Measurements from ENCODE around the gene ABHD16B.

ABHD16B gene

DNA sequence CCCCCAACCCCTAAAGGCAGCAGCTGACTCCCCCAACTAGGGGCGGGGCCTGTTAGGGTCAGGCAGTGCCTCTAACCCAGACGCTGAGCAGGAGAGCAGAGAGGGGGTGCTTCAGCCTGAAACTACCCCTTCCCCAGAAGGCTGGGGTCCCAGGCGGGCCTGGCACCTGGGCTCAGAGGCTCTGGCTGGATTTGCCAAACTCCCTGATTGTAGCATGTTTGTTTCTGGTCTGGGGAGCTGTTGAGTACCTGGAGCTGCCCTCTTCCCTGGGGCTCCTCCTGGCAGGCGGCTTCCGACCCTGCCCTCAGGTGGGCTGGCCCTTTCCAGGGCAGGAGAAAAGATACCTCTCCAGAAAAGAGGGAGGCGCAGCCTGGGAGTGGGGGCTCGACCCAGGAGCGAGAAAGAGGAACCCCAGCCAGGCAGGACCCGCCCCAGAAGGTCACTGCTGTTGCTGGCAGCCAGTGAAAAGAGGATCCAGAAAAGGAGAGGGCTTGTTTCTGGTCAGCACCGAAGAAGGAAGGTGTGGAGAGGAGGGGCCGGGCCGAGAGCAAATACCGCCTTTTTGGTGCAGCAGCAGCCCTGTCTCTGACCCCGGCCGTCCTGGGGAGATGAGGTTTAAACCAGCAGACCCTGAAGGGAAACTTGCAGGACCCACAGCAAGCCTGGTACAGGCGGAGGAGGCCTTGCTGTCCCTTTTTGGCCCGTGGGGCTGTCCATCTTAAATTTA, 810 bp upstream of the ABHD16B start:
- TF ChIP-seq ZNF70 (CRISPR knock-in tag; IDR thresholded peaks at IDR 0.05): no peak
- no peak for TF ChIP-seq ESRRG (CRISPR knock-in tag; IDR thresholded peaks at IDR 0.05)
- TF ChIP-seq OSR1 (CRISPR knock-in tag; IDR thresholded peaks at IDR 0.05): no peak
- TF ChIP-seq, protein P1, sequence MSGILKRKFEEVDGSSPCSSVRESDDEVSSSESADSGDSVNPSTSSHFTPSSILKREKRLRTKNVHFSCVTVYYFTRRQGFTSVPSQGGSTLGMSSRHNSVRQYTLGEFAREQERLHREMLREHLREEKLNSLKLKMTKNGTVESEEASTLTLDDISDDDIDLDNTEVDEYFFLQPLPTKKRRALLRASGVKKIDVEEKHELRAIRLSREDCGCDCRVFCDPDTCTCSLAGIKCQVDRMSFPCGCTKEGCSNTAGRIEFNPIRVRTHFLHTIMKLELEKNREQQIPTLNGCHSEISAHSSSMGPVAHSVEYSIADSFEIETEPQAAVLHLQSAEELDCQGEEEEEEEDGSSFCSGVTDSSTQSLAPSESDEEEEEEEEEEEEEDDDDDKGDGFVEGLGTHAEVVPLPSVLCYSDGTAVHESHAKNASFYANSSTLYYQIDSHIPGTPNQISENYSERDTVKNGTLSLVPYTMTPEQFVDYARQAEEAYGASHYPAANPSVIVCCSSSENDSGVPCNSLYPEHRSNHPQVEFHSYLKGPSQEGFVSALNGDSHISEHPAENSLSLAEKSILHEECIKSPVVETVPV (CRISPR knock-in tag; IDR thresholded peaks at IDR 0.05): no peak
- no peak for TF ChIP-seq CSDC2 (CRISPR knock-in tag; IDR thresholded peaks at IDR 0.05)
- no peak for TF ChIP-seq ISL1 (CRISPR knock-in tag; IDR thresholded peaks at IDR 0.05)
- no peak for TF ChIP-seq TOX (CRISPR knock-in tag; IDR thresholded peaks at IDR 0.05; ENCODE audit: borderline replicate concordance)
- TF ChIP-seq, protein P2, sequence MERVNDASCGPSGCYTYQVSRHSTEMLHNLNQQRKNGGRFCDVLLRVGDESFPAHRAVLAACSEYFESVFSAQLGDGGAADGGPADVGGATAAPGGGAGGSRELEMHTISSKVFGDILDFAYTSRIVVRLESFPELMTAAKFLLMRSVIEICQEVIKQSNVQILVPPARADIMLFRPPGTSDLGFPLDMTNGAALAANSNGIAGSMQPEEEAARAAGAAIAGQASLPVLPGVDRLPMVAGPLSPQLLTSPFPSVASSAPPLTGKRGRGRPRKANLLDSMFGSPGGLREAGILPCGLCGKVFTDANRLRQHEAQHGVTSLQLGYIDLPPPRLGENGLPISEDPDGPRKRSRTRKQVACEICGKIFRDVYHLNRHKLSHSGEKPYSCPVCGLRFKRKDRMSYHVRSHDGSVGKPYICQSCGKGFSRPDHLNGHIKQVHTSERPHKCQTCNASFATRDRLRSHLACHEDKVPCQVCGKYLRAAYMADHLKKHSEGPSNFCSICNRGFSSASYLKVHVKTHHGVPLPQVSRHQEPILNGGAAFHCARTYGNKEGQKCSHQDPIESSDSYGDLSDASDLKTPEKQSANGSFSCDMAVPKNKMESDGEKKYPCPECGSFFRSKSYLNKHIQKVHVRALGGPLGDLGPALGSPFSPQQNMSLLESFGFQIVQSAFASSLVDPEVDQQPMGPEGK (CRISPR knock-in tag; IDR thresholded peaks at IDR 0.05; ENCODE audit: borderline replicate concordance): no peak
- TF ChIP-seq PPARA (CRISPR knock-in tag; IDR thresholded peaks at IDR 0.05; ENCODE audit: borderline replicate concordance): no peak
- TF ChIP-seq, protein P3, sequence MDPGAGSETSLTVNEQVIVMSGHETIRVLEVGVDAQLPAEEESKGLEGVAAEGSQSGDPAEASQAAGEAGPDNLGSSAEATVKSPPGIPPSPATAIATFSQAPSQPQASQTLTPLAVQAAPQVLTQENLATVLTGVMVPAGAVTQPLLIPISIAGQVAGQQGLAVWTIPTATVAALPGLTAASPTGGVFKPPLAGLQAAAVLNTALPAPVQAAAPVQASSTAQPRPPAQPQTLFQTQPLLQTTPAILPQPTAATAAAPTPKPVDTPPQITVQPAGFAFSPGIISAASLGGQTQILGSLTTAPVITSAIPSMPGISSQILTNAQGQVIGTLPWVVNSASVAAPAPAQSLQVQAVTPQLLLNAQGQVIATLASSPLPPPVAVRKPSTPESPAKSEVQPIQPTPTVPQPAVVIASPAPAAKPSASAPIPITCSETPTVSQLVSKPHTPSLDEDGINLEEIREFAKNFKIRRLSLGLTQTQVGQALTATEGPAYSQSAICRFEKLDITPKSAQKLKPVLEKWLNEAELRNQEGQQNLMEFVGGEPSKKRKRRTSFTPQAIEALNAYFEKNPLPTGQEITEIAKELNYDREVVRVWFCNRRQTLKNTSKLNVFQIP (CRISPR knock-in tag; IDR thresholded peaks at IDR 0.05; ENCODE audit: borderline replicate concordance, low read depth): no peak
- ATAC-seq: no peak

DNA sequence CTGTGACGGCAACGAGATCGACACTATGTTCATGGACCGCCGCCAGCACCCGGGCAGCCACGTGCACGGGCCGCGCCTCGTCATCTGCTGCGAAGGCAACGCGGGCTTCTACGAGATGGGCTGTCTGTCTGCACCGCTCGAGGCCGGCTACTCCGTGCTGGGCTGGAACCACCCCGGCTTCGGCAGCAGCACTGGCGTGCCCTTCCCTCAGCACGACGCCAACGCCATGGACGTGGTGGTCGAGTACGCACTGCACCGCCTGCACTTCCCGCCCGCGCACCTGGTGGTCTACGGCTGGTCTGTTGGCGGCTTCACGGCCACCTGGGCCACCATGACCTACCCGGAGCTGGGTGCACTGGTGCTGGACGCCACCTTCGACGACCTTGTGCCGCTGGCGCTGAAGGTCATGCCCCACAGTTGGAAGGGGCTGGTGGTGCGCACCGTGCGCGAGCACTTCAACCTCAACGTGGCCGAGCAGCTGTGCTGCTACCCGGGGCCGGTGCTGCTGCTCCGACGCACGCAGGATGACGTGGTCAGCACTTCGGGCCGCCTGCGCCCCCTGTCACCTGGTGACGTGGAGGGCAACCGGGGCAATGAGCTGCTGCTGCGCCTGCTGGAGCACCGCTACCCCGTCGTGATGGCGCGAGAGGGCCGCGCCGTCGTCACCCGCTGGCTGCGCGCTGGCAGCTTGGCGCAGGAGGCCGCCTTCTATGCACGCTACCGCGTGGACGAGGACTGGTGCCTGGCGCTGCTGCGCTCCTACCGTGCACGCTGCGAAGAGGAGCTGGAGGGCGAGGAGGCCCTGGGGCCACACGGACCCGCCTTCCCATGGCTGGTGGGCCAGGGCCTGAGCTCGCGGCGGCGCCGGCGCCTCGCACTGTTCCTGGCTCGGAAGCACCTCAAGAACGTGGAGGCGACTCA, 943 bp downstream of the ABHD16B start:
- ATAC-seq: no peak
- TF ChIP-seq ZNF70 (CRISPR knock-in tag; IDR thresholded peaks at IDR 0.05): no peak
- TF ChIP-seq, protein P4, sequence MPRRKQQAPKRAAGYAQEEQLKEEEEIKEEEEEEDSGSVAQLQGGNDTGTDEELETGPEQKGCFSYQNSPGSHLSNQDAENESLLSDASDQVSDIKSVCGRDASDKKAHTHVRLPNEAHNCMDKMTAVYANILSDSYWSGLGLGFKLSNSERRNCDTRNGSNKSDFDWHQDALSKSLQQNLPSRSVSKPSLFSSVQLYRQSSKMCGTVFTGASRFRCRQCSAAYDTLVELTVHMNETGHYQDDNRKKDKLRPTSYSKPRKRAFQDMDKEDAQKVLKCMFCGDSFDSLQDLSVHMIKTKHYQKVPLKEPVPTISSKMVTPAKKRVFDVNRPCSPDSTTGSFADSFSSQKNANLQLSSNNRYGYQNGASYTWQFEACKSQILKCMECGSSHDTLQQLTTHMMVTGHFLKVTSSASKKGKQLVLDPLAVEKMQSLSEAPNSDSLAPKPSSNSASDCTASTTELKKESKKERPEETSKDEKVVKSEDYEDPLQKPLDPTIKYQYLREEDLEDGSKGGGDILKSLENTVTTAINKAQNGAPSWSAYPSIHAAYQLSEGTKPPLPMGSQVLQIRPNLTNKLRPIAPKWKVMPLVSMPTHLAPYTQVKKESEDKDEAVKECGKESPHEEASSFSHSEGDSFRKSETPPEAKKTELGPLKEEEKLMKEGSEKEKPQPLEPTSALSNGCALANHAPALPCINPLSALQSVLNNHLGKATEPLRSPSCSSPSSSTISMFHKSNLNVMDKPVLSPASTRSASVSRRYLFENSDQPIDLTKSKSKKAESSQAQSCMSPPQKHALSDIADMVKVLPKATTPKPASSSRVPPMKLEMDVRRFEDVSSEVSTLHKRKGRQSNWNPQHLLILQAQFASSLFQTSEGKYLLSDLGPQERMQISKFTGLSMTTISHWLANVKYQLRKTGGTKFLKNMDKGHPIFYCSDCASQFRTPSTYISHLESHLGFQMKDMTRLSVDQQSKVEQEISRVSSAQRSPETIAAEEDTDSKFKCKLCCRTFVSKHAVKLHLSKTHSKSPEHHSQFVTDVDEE (CRISPR knock-in tag; IDR thresholded peaks at IDR 0.05): no peak
- TF ChIP-seq ZC3H10 (CRISPR knock-in tag; IDR thresholded peaks at IDR 0.05): no peak
- no peak for TF ChIP-seq CSDC2 (CRISPR knock-in tag; IDR thresholded peaks at IDR 0.05)
- TF ChIP-seq, protein P1 (CRISPR knock-in tag; IDR thresholded peaks at IDR 0.05): no peak
- TF ChIP-seq PPARA (CRISPR knock-in tag; IDR thresholded peaks at IDR 0.05; ENCODE audit: borderline replicate concordance): no peak
- TF ChIP-seq GLIS3 (CRISPR knock-in tag; IDR thresholded peaks at IDR 0.05): no peak
- no peak for TF ChIP-seq TCF4 (CRISPR knock-in tag; IDR thresholded peaks at IDR 0.05; ENCODE audit: borderline replicate concordance)
- no peak for TF ChIP-seq ARNTL (CRISPR knock-in tag; IDR thresholded peaks at IDR 0.05; ENCODE audit: borderline replicate concordance, low read depth)
- TF ChIP-seq ZFP30 (CRISPR knock-in tag; IDR thresholded peaks at IDR 0.05): no peak
- TF ChIP-seq ESRRG (CRISPR knock-in tag; IDR thresholded peaks at IDR 0.05): no peak
- TF ChIP-seq, protein P2 (CRISPR knock-in tag; IDR thresholded peaks at IDR 0.05; ENCODE audit: borderline replicate concordance): no peak
- no peak for TF ChIP-seq RARB (CRISPR knock-in tag; IDR thresholded peaks at IDR 0.05)
- TF ChIP-seq SNAI2 (CRISPR knock-in tag; IDR thresholded peaks at IDR 0.05): no peak
- TF ChIP-seq ZNF565 (CRISPR knock-in tag; conservative IDR thresholded peaks at IDR 0.05; ENCODE audit: low read depth): no peak

Measured in SK-N-SH treated with all-trans-retinoic acid at 6 μM for 48 hours (cell line).